Measurements from ENCODE around the gene GBF1. TPM values are rescaled to one million over a fixed set of nuclear protein-coding genes. Genes with fewer than 3 reads are reported as not detected.
A peak's percentile ranks its signal among the peaks of the same experiment; 100 is the strongest.

The GBF1 gene
- total and polyA plus RNA-seq, 2 of the 13 experiments (the other 11 are each of a cell fraction or from before 2014, with no cell fraction given) = 17.1 to 21.9 TPM

DNA sequence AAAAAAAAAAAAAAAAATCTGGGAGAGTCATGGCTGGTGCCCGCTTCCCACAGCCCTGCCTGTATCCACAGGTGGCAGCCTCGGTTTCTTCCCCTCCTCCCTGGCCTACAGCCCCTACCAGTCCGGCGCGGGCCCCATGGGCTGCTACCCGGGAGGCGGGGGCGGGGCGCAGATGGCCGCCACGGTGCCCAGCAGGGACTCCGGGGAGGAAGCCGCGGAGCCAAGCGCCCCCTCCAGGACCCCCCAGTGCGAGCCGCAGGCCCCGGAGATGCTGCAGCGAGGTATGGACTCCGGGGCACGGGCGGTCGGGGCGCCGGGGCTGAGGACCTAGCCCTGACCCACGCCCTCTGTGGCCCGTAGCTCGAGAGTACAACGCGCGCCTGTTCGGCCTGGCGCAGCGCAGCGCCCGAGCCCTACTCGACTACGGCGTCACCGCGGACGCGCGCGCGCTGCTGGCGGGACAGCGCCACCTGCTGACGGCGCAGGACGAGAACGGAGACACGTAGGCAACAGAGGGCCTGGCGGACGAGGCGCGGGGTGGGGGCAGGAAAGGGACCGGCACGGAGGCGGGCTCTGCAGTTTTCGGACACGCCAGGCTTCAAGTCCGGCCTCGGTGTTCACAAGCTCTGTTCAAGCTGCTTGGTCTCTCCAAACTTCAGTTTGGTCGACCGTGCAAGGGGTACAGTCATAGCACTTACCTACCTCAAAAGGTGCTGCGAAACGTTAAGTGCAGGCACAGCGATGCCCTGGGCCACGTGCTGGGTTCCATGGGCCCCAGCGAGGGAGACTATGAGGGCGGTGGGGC is 154.1 kb downstream of the GBF1 start (continued):
- TF ChIP-seq, protein P1, sequence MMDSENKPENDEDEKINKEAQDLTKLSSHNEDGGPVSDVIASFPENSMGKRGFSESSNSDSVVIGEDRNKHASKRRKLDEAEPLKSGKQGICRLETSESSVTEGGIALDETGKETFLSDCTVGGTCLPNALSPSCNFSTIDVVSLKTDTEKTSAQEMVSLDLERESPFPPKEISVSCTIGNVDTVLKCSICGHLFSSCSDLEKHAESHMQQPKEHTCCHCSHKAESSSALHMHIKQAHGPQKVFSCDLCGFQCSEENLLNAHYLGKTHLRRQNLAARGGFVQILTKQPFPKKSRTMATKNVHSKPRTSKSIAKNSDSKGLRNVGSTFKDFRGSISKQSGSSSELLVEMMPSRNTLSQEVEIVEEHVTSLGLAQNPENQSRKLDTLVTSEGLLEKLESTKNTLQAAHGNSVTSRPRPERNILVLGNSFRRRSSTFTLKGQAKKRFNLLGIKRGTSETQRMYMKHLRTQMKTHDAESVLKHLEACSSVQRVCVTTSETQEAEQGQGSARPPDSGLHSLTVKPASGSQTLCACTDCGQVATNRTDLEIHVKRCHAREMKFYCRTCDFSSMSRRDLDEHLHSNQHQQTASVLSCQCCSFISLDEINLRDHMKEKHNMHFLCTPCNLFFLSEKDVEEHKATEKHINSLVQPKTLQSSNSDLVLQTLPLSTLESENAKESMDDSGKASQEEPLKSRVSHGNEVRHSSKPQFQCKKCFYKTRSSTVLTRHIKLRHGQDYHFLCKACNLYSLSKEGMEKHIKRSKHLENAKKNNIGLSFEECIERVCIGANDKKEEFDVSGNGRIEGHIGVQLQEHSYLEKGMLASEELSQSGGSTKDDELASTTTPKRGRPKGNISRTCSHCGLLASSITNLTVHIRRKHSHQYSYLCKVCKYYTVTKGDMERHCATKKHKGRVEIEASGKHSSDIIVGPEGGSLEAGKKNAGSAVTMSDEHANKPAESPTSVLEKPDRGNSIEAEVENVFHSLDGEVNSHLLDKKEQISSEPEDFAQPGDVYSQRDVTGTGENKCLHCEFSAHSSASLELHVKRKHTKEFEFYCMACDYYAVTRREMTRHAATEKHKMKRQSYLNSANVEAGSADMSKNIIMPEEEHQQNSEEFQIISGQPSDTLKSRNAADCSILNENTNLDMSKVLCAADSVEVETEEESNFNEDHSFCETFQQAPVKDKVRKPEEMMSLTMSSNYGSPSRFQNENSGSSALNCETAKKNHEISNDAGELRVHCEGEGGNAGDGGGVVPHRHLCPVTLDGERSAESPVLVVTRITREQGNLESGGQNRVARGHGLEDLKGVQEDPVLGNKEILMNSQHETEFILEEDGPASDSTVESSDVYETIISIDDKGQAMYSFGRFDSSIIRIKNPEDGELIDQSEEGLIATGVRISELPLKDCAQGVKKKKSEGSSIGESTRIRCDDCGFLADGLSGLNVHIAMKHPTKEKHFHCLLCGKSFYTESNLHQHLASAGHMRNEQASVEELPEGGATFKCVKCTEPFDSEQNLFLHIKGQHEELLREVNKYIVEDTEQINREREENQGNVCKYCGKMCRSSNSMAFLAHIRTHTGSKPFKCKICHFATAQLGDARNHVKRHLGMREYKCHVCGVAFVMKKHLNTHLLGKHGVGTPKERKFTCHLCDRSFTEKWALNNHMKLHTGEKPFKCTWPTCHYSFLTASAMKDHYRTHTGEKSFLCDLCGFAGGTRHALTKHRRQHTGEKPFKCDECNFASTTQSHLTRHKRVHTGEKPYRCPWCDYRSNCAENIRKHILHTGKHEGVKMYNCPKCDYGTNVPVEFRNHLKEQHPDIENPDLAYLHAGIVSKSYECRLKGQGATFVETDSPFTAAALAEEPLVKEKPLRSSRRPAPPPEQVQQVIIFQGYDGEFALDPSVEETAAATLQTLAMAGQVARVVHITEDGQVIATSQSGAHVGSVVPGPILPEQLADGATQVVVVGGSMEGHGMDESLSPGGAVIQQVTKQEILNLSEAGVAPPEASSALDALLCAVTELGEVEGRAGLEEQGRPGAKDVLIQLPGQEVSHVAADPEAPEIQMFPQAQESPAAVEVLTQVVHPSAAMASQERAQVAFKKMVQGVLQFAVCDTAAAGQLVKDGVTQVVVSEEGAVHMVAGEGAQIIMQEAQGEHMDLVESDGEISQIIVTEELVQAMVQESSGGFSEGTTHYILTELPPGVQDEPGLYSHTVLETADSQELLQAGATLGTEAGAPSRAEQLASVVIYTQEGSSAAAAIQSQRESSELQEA (CRISPR knock-in tag; IDR thresholded peaks at IDR 0.05; ENCODE audit: not compliant biosample characterization) = no peak
- TF ChIP-seq TFE3 (CRISPR knock-in tag; IDR thresholded peaks at IDR 0.05) = peak; percentile 40; the same call in 1 of the 2 replicates
- TF ChIP-seq NR2F6 (IDR thresholded peaks at IDR 0.05) = no peak
- peak; percentile 79 for TF ChIP-seq NR2F6 (CRISPR knock-in tag; IDR thresholded peaks at IDR 0.05)
- TF ChIP-seq ZNF619 (CRISPR knock-in tag; IDR thresholded peaks at IDR 0.05) = 0 out of 2 replicates have a peak, but pooled peaks have one; percentile 40
- TF ChIP-seq GPN1 (CRISPR knock-in tag; IDR thresholded peaks at IDR 0.05; ENCODE audit: borderline replicate concordance) = no peak
- TF ChIP-seq, protein P2, sequence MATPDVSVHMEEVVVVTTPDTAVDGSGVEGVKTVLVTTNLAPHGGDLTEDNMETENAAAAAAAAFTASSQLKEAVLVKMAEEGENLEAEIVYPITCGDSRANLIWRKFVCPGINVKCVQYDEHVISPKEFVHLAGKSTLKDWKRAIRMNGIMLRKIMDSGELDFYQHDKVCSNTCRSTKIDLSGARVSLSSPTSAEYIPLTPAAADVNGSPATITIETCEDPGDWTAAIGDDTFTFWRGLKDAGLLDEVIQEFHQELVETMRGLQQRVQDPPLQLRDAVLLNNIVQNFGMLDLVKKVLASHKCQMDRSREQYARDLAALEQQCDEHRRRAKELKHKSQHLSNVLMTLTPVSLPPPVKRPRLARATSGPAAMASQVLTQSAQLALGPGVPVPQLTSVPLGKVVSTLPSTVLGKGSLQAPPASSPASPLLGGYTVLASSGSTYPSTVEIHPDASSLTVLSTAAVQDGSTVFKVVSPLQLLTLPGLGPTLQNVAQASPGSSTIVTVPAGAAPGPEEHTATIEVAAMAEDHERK (CRISPR knock-in tag; IDR thresholded peaks at IDR 0.05; ENCODE audit: low read depth) = peak; percentile 83
- TF ChIP-seq FOXO1 (CRISPR knock-in tag; IDR thresholded peaks at IDR 0.05) = peak; percentile 67; the same call in 1 of the 2 replicates
- TF ChIP-seq ZNF747 (CRISPR knock-in tag; IDR thresholded peaks at IDR 0.05; ENCODE audit: borderline replicate concordance) = peak; percentile 96
- TF ChIP-seq PAF1 (CRISPR knock-in tag; IDR thresholded peaks at IDR 0.05) = no peak
- no peak for TF ChIP-seq SCMH1 (CRISPR knock-in tag; IDR thresholded peaks at IDR 0.05; ENCODE audit: borderline replicate concordance)
- TF ChIP-seq ZNF138 (CRISPR knock-in tag; IDR thresholded peaks at IDR 0.05; ENCODE audit: low read depth) = peak; percentile 94
- TF ChIP-seq NCOR1 (IDR thresholded peaks at IDR 0.05; ENCODE audit: borderline replicate concordance, low read length) = no peak
- no peak for TF ChIP-seq ZNF672 (CRISPR knock-in tag; IDR thresholded peaks at IDR 0.05)
- TF ChIP-seq ZNF644 (CRISPR knock-in tag; IDR thresholded peaks at IDR 0.05; ENCODE audit: low read depth) = no peak
- TF ChIP-seq, protein P3, sequence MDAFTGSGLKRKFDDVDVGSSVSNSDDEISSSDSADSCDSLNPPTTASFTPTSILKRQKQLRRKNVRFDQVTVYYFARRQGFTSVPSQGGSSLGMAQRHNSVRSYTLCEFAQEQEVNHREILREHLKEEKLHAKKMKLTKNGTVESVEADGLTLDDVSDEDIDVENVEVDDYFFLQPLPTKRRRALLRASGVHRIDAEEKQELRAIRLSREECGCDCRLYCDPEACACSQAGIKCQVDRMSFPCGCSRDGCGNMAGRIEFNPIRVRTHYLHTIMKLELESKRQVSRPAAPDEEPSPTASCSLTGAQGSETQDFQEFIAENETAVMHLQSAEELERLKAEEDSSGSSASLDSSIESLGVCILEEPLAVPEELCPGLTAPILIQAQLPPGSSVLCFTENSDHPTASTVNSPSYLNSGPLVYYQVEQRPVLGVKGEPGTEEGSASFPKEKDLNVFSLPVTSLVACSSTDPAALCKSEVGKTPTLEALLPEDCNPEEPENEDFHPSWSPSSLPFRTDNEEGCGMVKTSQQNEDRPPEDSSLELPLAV (CRISPR knock-in tag; conservative IDR thresholded peaks at IDR 0.05; ENCODE audit: low read depth) = no peak
- no peak for TF ChIP-seq RFX3 (CRISPR knock-in tag; IDR thresholded peaks at IDR 0.05)
